ENCODE measurements around the gene MS4A6E. TPM values are rescaled to one million over a fixed set of nuclear protein-coding genes. Genes with fewer than 3 reads are reported as not detected.

Gene MS4A6E
- total RNA-seq, 2 donors from 2014 or later: not detected

DNA sequence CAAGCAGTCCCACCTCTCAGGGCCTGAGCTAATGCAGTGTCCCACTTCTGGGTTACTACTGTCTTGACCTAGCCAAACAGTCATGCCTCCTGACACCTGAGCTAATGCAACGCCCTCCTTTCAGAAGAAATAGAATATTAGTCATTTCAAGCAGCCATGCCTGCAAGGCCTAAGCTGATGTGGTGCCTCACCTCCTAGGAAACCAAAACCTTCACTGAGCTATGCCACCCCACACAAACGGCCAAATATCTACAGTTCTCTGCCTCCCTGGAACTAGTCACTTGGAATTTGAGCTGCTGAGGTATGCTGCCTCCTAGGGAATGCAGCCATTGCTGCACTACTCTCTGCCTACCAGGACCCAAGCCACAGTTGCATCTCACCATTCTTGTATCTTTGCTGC is 8.3 kb upstream of the MS4A6E start:
- H3K27me3 ChIP-seq (ENCODE audit: control insufficient read depth, insufficient read depth, low read length, poor library complexity, severe bottlenecking): no peaks in the 10 kb centered on the region
- no peak overlapping the region for H3K4me3 Mint-ChIP-seq
- H3K9me3 ChIP-seq (ENCODE audit: control insufficient read depth, low read length): no peaks in the 10 kb centered on the region
- no peak for DNase-seq
- no peaks in the 10 kb centered on the region for H3K9me3 Mint-ChIP-seq
- H3K27ac Mint-ChIP-seq: no peak overlapping the region
- TF ChIP-seq, protein P1, sequence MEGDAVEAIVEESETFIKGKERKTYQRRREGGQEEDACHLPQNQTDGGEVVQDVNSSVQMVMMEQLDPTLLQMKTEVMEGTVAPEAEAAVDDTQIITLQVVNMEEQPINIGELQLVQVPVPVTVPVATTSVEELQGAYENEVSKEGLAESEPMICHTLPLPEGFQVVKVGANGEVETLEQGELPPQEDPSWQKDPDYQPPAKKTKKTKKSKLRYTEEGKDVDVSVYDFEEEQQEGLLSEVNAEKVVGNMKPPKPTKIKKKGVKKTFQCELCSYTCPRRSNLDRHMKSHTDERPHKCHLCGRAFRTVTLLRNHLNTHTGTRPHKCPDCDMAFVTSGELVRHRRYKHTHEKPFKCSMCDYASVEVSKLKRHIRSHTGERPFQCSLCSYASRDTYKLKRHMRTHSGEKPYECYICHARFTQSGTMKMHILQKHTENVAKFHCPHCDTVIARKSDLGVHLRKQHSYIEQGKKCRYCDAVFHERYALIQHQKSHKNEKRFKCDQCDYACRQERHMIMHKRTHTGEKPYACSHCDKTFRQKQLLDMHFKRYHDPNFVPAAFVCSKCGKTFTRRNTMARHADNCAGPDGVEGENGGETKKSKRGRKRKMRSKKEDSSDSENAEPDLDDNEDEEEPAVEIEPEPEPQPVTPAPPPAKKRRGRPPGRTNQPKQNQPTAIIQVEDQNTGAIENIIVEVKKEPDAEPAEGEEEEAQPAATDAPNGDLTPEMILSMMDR (conservative IDR thresholded peaks at IDR 0.05): peak; percentile 45
- H3K4me1 Mint-ChIP-seq: peaks cover 5% of the 10 kb centered on the region
- H3K27ac ChIP-seq (ENCODE audit: low read depth, low read length): no peak overlapping the region
- no peaks in the 10 kb centered on the region for H3K36me3 Mint-ChIP-seq (ENCODE audit: low read depth)
- H3K4me1 ChIP-seq (ENCODE audit: control insufficient read depth, insufficient read depth, low read length): no peaks in the 10 kb centered on the region
- H3K9ac ChIP-seq (ENCODE audit: extremely low read depth, low read length, poor library complexity, severe bottlenecking): no peak overlapping the region
- H3K36me3 ChIP-seq (ENCODE audit: control insufficient read depth, insufficient read depth, low read length): no peaks in the 10 kb centered on the region
- 86 to 100% methylated on average over 1 to 2 of the region's 2 CpGs for whole genome bisulfite sequencing, 2 experiments (ENCODE audit: insufficient coverage in 1 of 2, insufficient read length in 1 of 2)
- H3K27me3 Mint-ChIP-seq (ENCODE audit: insufficient read depth): no peaks in the 10 kb centered on the region
- H3K4me3 ChIP-seq (ENCODE audit: low read length): no peak overlapping the region

DNA sequence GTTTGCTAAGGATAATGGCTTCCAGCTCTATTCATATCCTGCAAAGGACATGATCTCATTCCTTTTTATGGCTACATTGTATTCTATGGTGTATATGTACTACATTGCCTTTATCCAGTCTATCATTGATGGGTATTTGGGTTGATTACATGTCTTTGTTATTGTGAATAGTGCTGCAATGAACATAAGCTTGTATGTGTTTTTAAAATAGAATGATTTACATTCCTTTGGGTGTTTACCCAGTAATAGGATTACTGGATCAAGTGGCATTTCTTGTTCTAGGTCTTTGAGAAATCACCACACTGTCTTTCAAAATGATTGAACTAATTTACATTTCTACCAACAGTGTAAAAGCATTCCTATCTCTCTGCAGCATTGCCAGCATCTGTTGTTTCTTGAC is 6.0 kb upstream of the MS4A6E start:
- peaks cover 5% of the 10 kb centered on the region for H3K4me1 Mint-ChIP-seq
- no peaks in the 10 kb centered on the region for H3K9me3 ChIP-seq (ENCODE audit: control insufficient read depth, low read length)
- H3K27ac Mint-ChIP-seq: no peak overlapping the region
- no peaks in the 10 kb centered on the region for H3K36me3 ChIP-seq (ENCODE audit: control insufficient read depth, insufficient read depth, low read length)
- H3K9ac ChIP-seq (ENCODE audit: extremely low read depth, low read length, poor library complexity, severe bottlenecking): no peak overlapping the region
- H3K9me3 Mint-ChIP-seq: no peaks in the 10 kb centered on the region
- no peaks in the 10 kb centered on the region for H3K4me1 ChIP-seq (ENCODE audit: control insufficient read depth, insufficient read depth, low read length)
- no peak overlapping the region for H3K4me3 ChIP-seq (ENCODE audit: low read length)
- no peaks in the 10 kb centered on the region for H3K36me3 Mint-ChIP-seq (ENCODE audit: low read depth)
- TF ChIP-seq, protein P1 (conservative IDR thresholded peaks at IDR 0.05): no peak
- H3K27ac ChIP-seq (ENCODE audit: low read depth, low read length): no peak overlapping the region
- H3K27me3 ChIP-seq (ENCODE audit: control insufficient read depth, insufficient read depth, low read length, poor library complexity, severe bottlenecking): no peaks in the 10 kb centered on the region
- no peak for DNase-seq
- no peak overlapping the region for H3K4me3 Mint-ChIP-seq
- no peaks in the 10 kb centered on the region for H3K27me3 Mint-ChIP-seq (ENCODE audit: insufficient read depth)

DNA sequence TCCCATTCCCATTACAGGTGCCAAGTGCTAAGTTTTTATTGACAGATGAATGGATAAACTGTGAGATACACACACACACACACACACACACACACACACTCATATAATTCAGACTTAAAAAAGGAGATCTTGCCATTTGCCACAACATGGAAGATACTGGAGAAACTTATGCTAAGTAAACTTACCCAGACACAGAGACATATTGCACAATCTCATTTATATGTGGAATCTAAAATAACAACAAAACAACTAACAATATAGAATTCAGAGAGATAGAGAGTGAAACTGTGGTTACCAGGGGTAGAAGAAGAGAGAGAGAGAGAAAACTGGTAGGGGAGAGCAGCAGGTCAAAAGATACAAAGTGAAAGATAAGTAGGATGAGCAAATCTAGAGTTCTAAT is 1.4 kb downstream of the MS4A6E start:
- Mint-ChIP-seq H3K27me3 (ENCODE audit: insufficient read depth) (no peaks in the 10 kb centered on the region), H3K27ac (no peak overlapping the region), H3K9me3 (peaks cover 13% of the 10 kb centered on the region), H3K4me1 (no peaks in the 10 kb centered on the region), H3K4me3 (no peak overlapping the region), H3K36me3 (ENCODE audit: low read depth) (no peaks in the 10 kb centered on the region)
- no peak for DNase-seq
- Histone ChIP-seq H3K9ac (ENCODE audit: extremely low read depth, low read length, poor library complexity, severe bottlenecking) (no peak overlapping the region), H3K9me3 (ENCODE audit: control insufficient read depth, low read length) (no peaks in the 10 kb centered on the region), H3K36me3 (ENCODE audit: control insufficient read depth, insufficient read depth, low read length) (no peaks in the 10 kb centered on the region), H3K27ac (ENCODE audit: low read depth, low read length) (no peak overlapping the region), H3K27me3 (ENCODE audit: control insufficient read depth, insufficient read depth, low read length, poor library complexity, severe bottlenecking) (no peaks in the 10 kb centered on the region), H3K4me3 (ENCODE audit: low read length) (no peak overlapping the region), H3K4me1 (ENCODE audit: control insufficient read depth, insufficient read depth, low read length) (no peaks in the 10 kb centered on the region)
- TF ChIP-seq, protein P1 (conservative IDR thresholded peaks at IDR 0.05): no peak

Measured in endodermal cell (in vitro differentiated cells).